HUDEP-2 (cell line): ENCODE results near the gene TRIM16.
"Not testable (repeated sequence)": the region's sequence is repeated elsewhere in the genome, so short reads cannot be mapped to it uniquely, and the experiment has no call there.

Experiments
- DNase-seq, 76 experiments: peaks; one replicate each; lab custom pipeline; 2025; ENCODE audit not compliant: unreplicated experiment in 76 of 76; lab: John Stamatoyannopoulos, UW

Gene TRIM16

DNA sequence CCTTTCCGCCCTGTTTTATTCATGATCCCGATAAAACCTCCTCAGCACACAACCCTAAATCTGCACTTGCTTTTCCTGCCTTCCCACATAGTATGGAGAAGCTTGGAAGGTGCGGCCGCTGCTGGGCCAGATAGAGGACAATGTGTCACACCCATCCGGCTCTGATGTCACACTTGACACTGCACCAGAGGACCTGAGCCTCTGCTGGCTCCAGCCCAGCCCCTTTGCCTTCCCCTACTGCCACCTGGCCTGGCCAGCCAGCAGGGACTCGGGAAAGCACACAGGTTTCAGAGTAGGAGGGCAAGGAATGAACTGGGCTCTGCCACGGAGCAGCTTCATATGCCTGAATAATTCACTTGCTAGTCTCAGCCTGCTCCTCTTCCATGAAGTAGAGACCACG, 62.0 kb downstream of the TRIM16 start:
- DNase-seq, result not testable (repeated sequence)

DNA sequence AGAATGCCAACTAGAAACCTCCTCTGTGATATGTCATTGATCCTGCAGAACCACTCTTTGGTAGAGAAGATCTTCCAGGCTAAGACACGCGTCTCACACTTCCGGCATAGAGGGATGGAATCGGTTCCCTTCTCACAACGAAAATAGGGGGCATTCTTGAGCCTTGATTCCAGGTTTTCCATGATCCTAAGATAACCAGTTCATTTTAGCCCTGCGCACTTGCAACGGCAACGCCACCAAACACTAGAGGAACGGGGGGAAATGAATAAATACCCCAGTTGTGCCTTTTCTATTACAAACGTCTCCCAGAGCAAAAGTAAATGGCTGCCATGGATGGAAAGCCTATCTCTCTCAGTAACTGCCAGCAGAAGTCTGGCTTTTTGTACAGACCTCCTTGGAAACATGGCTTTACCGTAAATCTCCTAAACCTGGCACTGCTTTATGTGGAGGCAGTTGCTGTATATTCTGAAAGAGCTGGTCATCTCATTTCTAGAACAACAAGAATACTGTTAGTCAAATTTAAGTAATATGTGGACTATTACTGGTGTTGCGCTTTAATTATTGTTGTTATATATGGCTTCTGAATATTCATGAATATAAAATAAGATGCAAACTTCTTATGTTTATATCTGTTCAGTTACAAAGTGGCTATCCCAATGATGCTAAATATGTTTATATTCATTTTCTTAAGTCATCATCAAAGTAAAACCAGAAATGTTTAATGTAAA, 64.6 kb downstream of the TRIM16 start, which contains the start of gene FBXW10B:
TSS of gene FBXW10B (minus strand) at position 374 of the 728 bp plus-strand sequence. CDS start at position 182, 192 bp downstream.
- DNase-seq, result not testable (repeated sequence)

DNA sequence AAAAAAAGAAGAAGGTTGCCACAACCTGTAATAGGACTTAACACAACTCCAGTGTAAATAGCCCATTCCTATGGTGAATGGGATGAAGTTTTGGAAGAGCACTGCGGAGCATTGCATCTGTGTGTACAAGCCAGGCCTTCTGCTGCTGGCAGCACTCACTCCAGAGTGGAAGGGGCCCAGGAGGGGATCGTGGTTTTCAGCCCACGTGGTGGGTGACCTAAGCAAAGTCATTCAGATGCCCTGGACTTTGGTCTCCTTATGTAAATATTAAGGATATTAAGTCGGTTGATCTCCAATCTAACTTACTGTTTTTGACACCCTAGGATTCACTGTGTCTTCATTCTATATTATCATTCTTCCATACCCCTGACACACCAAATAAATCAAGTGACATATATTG, 67.3 kb downstream of the TRIM16 start:
- DNase-seq, result not testable (repeated sequence)

DNA sequence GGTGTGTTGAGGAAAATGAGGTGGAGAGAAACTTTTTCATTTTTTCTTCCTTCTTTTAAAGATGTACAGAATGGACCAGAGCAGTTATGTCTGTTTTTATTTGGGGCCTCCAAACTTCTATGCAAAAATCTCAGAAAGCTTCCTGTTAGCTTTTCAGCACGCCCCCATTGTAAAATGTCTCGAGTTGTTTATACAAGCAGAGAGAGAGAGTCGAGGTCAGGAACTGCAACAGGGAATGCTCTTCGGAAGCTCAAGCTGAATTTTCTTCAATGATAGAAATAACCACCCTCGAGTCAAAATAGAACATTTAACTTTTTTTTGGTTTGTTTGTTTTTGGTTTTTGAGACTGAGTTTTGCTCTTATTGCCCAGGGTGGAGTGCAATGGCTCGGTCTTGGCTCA, 68.3 kb downstream of the TRIM16 start:
- not testable (repeated sequence) for DNase-seq

DNA sequence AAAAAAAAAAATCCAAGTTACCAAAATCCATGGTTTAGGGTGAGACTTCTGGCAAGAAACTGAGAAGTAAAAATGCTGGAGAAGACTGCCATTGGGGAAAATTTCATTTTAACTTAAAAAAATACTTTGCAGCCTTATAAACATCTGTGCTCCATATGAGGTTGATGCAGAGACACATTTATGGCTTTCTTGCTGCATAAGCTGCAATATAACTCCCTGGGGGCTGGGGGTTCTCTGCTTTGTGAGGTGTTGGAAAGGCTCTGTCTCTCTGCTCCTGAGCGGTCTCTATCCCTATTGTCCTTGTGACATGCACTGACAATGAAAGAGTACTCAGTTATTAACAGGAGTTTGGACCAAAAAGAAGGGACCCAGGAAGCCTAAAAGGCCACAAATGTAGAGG, 71.0 kb downstream of the TRIM16 start:
- DNase-seq, result not testable (repeated sequence)

DNA sequence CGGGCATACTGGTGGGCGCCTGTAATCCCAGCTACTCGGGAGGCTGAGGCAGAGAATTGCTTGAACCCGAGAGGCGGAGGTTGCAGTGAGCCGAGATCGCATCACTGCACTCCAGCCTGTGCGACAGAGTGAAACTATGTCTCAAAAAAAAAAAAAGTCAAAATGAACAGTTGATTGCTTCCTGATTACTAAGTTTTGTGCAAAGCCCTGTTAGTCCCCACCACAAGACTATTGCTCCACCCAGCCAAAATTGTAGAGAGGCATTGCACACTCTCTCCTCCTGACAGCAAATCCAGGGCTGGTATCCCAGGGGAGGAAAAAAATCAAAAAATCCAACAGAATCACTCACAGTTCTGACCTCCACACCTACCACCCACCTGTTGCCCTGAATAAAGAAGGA, 91.2 kb downstream of the TRIM16 start:
- DNase-seq, result not testable (repeated sequence)

DNA sequence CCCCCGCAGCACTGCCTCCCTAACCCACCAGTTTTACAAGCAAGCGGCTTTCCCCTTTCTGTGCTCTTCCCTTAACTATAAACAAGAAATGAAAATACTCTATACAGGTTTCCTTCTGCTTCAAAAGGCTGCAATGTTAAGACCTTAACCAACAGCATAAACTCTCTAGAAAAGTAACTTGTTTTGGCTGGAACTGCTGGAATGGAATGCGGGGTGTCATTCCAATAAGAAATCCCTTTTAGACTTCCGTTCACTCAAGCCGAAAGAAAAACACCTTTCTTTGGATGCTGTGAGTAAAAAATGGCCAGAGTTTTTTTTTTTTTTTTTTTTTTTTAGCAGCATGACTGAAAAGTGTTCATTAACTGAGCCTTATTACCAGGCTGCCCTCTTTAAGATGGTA, 92.1 kb downstream of the TRIM16 start:
- DNase-seq, result not testable (repeated sequence)

DNA sequence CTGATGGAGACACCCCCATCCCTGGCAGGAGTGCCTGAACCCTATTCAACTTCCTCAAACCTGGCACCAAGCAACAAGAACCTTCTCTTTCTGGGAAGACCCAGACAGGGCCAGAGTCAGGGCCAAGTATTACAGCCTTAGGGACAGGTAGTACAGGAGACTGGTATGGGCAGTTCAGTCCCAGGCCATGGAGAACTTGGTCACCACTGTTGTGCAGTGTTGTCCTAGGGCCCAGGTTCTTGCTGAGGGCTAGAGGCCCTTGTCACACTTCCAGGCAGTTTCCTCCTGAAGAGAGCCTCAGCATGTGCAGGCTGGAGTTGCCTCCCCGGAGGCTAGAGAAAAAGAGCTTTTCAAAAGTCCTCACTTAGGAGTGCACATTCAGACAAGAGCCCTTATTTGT, 93.3 kb downstream of the TRIM16 start:
- not testable (repeated sequence) for DNase-seq

DNA sequence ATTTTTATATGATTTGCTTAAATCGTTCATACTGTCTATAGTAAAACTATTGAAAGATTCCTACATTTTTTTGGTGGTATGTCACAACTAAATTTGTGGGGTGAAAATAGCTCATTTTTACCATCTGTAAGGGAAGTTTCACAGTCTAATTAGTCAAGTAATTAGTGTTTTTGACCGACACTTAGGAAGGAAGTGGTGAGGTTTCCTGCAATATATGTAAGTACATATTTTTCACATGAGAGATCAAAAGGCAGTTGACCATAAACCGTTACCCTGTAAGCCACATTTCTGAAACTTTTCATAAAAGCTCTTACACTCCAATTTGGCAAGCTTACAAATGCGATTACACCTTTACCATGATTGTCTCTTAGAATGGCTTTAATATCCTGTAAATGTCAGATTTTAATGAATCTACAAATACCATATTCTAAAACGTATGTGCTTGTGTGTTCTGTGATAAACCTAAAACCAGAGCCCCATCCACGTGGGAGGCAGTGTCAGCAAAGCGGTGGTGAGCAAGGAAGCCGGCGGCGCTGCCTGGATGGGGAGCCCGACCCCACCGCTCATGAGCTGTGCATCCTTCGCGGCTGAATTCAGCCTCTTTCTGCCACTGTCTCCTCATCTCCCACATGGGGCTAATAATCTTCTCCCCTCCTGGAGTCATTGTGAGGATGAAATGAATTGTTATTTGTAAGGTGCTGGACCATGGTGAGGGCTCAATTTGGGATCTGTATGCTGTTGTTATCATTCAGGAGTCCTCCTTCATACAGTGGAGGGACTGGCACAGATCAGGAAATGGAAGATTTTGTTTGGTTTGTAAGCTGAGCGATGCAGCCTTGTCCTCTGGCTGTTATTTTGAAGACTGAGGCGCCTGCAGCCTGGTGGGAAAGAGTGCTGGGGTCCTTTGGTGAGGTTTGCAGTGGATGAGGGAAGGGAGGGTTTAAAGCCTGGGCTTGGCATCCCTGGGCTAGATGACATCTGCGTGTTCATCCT, 94.3 kb downstream of the TRIM16 start:
- DNase-seq, result not testable (repeated sequence)

DNA sequence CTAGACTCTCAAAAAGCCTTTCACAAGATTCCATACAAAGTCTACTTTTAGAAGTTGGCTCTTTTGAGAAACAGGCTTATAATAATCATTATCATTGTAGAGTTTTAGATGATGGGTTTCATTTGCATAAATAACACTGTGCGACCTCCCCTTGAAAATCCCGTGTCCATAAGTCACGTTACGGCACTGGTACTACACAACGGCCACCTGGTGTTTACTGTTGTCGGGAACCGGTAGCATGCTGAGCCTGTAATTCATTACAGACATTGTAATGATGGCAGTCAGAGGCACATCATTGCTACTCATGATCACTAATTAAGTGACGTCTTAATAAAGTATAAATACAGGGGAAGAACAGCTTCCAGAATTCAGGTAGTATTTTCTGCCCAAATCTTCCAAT, 96.1 kb downstream of the TRIM16 start:
- DNase-seq, result not testable (repeated sequence)

DNA sequence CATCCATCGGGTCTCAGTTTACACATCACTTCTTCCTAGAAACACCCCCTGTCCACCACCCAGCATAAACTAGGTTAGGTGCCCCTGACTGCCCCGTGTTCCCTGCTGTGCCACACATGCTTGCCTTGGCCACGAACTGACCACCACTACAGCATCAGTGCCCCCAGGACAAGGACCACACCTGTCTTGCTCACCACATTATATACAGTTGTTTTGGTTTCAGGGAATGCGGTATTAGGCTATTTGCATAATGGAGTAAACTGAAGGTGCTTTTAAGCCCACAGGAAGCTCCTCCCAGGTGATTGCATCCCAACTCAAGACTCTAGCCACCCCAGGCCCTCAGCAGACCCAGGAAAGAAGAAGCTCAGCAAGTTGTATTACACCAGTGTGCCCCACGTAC, 100.8 kb downstream of the TRIM16 start:
- DNase-seq, result not testable (repeated sequence)

DNA sequence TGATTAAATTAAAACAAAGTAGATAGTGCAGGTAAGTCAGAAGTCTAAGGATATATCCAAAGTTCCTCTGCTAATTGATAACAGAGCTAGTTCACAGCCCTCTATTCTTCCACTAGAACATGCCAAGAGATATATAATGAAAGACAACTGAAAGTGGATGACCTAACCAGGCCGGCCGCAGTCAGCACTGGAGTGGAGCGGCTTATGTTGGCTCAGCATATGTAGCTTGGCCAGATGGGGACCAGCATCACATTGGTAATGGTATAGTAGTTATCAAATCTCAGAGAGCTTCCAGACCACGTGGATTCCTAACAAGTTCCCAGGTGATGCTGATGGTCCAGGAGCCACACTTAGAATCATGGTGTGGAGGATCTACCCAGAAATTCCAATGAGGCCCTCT, 102.6 kb downstream of the TRIM16 start:
- not testable (repeated sequence) for DNase-seq
